ENCODE results near the gene DHCR7.

The DHCR7 gene

GRCh38 chr11:71484248-71485062, 36.3 kb upstream of the DHCR7 start:
- TF ChIP-seq POLR2A (IDR thresholded peaks at IDR 0.05; ENCODE audit: low read depth, low read length): no peak
- DNase-seq (ENCODE audit: insufficient read length, low spot score) (no peak), FAIRE-seq (no peak)

DNA sequence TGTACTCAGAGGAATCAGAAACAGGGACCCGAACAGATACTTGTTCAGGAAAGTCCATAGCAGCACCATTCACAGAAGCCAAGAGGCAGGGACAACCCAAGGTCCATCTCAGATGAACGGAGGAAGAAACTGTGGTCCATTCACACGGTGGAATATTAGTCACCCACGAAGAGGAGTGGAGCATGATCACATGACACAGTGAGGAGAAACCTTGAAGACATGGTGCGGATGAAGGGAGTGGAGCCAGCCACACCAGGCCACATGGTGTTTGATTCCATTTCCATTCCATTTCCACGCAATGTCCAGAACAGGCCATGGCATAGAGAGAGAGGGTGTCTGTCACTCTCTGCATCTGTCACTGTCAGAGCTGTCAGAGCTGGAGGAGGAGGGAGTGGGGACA, 35.5 kb upstream of the DHCR7 start:
- no peak for TF ChIP-seq POLR2A (IDR thresholded peaks at IDR 0.05; ENCODE audit: low read depth, low read length)
- FAIRE-seq: no peak
- DNase-seq (ENCODE audit: insufficient read length, low spot score): no peak

DNA sequence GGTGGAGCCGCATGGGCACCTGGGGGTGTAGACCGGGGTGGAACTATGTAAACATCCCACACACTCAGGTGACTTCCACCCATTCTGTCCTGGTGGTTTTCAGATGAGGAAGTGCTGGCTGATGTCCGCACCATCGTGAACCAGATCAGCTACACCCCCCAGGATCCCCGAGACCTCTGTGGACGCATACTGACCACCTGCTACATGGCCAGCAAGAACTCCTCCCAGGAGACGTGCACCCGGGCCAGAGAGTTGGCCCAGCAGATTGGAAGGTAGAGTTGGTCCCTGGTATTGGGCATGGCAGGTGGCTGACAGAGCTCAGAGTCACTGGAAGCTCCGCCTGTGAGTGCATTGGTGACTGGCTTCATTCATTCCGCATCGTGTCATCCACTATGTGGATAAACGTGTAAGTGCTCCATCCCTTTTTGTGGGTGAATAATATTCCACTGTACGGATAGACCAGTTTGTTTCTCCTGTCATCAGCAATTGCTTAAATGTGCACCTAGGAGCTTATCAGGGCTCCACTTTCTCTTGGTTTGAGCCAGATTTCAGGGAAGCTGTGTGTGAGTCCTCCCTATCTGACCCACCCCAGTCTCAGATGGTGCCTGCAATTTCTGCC, 34.7 kb upstream of the DHCR7 start:
- no peak for TF ChIP-seq POLR2A (IDR thresholded peaks at IDR 0.05; ENCODE audit: low read depth, low read length)
- FAIRE-seq: no peak

DNA sequence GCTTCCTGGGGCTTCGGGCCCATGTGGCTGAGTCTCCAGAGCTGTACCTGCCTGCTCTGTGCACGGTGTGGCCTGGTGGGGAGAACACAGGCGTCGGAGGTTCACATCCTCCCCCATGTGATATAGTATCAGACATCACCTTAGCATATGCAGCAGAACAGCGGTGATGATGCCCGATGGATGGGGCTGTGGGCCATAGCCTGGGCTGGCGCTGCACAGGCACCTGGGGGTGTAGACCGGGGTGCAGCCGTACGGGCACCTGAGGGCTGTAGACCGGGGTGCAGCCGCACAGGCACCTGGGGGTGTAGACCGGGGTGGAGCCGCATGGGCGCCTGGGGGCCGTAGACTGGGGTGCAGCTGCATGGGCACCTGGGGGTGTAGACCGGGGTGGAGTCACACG, 34.0 kb upstream of the DHCR7 start:
- no peak for TF ChIP-seq POLR2A (IDR thresholded peaks at IDR 0.05; ENCODE audit: low read depth, low read length)
- no peak for FAIRE-seq

More for the DNA sequence above, 34.7 kb upstream of the DHCR7 start:
- no peak for DNase-seq (ENCODE audit: insufficient read length, low spot score)

DNA sequence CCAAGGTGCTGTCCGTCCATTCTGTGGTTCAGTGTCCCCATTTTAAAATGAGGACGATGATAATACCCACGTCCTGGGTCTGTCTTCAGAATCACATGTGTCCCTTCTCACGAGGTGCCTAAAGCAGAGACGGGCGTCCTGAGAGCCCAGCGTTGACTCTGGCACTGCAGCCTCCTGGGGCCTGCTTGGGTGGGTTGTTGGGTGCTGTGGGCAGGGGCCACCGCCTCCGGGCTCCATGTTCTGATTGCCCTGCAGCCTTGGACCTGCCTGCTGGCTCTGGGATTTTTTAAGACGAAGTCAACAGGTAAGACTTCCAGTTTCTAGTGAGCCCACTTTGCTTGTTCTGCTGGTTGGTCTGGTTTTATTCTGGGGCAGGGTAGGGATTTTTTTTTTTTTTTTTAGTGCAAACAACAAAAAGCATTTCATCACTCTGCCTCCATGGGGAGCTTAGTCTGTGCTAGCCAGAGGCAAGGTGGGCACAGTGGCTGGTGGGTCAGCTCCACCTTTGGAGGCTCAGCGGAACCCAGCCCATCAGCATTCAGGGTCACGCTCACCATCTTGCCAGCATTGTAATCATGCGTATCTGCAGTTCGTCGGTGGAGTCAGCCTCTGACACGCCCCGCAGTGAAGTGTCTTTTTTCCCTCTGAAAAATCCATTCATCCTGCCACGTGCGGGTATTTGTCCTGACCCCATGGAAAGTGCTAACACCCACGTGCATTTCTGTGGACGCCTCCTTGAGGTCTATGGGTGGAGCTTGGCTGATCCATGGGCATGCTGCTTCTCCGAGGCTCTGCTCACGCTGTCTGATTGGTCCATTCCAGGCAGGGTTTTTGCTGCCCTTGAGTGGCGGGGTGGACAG, 33.1 kb upstream of the DHCR7 start:
- DNase-seq (ENCODE audit: insufficient read length, low spot score) (no peak), FAIRE-seq (no peak)
- no peak for TF ChIP-seq POLR2A (IDR thresholded peaks at IDR 0.05; ENCODE audit: low read depth, low read length)

More for the DNA sequence above, 34.0 kb upstream of the DHCR7 start:
- no peak for DNase-seq (ENCODE audit: insufficient read length, low spot score)

GRCh38 chr11:71478528-71478840, 30.3 kb upstream of the DHCR7 start:
- no peak for TF ChIP-seq POLR2A (IDR thresholded peaks at IDR 0.05; ENCODE audit: low read depth, low read length)
- no peak for FAIRE-seq

GRCh38 chr11:71477641-71478527, 29.7 kb upstream of the DHCR7 start:
- DNase-seq (ENCODE audit: insufficient read length, low spot score): no peak
- no peak for FAIRE-seq
- TF ChIP-seq POLR2A (IDR thresholded peaks at IDR 0.05; ENCODE audit: low read depth, low read length): no peak

More at GRCh38 chr11:71478528-71478840, 30.3 kb upstream of the DHCR7 start:
- DNase-seq (ENCODE audit: insufficient read length, low spot score): no peak

DNA sequence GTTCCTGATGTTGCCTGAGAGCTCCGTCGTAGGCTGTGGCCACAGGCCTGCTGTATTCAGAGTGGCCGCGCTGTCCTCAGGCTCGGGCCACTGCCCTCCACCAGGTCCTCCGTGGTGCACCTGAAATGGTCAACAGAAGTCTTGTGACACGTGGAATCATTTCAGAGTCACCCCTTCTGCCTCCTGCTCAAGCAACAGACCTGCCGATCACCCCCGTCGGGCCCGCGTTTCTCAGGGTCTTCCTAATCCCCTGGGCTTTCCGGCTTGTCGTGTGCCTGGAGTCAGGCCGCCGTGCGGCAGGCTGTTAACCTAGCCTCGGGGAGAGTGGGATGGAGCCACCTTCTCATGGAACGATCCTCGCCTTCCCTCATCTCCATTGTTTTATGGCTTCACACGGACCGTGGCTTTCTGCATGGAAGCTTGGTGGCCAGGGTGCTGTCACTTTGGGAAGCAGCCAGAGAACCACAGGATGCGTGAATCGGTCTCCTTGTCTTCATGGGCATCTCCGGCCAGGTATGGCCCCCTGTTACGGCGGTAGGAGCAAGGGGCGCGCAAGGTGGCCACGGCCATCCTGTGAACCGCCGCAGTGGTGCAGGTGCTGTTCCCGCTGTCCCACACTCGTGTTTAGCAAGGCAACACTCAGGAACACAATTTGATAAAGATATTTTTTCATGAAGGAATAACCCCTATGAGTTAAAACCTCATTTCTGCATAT, 28.9 kb upstream of the DHCR7 start:
- DNase-seq (ENCODE audit: insufficient read length, low spot score): no peak
- TF ChIP-seq POLR2A (IDR thresholded peaks at IDR 0.05; ENCODE audit: low read depth, low read length): no peak
- FAIRE-seq: no peak

DNA sequence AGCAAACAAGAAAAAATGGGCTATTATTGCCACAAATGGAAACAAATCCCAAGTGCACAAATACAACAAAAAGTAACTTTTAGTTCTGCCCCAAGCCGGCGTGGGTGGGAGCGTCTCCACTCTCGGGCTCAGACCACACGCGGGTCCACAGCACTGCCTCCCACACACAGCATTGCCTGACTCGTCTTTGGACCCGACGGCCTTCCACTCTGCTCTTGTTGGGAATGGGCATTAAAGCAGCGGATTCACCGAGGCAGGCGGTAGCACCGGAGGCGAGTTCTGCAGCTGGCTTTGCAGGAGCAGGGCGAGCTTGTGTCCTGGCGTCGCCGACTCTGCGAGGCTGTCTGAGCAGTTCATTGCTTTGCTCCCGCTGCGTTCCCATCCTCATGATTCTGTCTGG, 27.8 kb upstream of the DHCR7 start:
- no peak for TF ChIP-seq POLR2A (IDR thresholded peaks at IDR 0.05; ENCODE audit: low read depth, low read length)
- no peak for FAIRE-seq
- DNase-seq (ENCODE audit: insufficient read length, low spot score): no peak

DNA sequence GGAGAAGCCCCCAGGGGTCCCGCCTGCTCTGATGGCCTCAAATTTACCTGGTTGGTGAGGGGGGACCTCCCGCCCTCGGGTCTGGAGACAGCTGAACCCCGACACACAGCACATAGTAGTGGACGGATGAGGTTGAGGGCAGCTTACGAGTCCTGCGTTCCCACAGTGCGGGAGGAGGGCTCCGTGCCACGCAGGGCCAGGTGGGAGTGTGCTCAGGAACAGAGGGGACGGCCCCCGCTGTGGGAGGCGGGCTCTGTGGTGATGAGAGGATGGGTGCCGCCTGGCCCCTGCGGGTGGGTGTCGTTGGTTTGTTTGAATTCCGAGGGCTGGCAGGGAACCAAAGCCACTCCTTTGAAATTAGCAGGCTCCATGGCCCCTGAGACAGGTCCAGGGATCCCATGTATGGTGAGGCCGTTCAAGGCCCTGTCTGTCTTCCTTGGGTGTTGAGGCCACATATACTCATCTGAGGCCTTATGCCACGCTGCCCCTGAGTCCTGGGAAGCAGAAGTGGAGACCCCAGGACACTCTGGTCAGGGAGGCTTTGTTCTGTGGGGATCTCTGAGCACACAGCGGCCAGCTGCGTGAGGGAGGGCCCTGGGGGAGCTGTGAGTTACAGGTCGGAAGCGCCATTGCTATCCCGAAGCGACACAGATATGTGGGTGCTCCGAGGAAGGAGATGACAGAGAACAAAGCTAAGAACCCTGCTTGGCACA, 26.7 kb upstream of the DHCR7 start:
- DNase-seq (ENCODE audit: insufficient read length, low spot score): no peak
- TF ChIP-seq POLR2A (IDR thresholded peaks at IDR 0.05; ENCODE audit: low read depth, low read length): no peak
- FAIRE-seq: no peak

DNA sequence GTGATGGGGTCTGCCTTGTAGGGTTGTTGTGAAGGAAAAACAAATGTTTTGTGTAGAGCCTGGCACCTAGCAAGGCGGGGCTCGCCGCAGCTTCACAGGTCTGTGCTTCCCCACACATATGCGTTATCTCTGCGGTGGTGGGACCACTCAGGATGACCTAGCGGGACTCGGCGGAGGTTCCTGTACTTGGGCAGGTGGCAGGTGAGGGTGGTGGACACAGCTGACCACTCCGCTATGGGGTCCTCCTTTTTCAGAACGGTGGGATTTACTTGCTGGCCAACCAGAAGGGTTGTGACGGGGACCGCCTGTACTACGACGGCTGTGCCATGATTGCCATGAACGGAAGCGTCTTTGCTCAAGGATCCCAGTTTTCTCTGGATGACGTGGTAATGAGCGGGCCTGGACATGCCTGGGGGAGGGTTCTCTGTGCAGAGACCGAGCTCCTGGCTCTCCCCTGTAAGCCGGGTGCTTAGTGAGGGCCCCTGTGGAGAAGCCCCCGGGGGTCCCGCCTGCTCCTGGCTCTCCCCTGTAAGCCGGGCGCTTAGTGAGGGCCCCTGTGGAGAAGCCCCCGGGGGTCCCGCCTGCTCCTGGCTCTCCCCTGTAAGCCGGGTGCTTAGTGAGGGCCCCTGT, 26.1 kb upstream of the DHCR7 start:
- DNase-seq (ENCODE audit: insufficient read length, low spot score): no peak
- no peak for TF ChIP-seq POLR2A (IDR thresholded peaks at IDR 0.05; ENCODE audit: low read depth, low read length)
- no peak for FAIRE-seq

GRCh38 chr11:71473793-71474080, 25.5 kb upstream of the DHCR7 start:
- no peak for DNase-seq (ENCODE audit: insufficient read length, low spot score)
- no peak for TF ChIP-seq POLR2A (IDR thresholded peaks at IDR 0.05; ENCODE audit: low read depth, low read length)
- FAIRE-seq: no peak

Data from H54 (cell line).